RPMI7951 (cell line): Measurements from ENCODE around the gene SGTB. TPM values are rescaled to one million over a fixed set of nuclear protein-coding genes. Genes with fewer than 3 reads are reported as not detected.
A peak's percentile ranks its signal among the peaks of the same experiment; 100 is the strongest.
"Not testable (repeated sequence)": the region's sequence is repeated elsewhere in the genome, so short reads cannot be mapped to it uniquely, and the experiment has no call there.

Source experiments
- DNase-seq: peaks from one replicate; pipeline ENCODE4 v3.0.0-alpha.2; 2012; ENCODE audit warnings: low read depth
- total RNA-seq: library from RNA; depleted of rRNA; stranded (reverse); fragments of >200 nt; shearing (Covaris generic); gene quantifications from 2 replicates; pipeline ENCODE4 v1.2.3, GENCODE V29; 2014

SGTB gene
- total RNA-seq, 1 experiment from 2014 or later: 9.0 TPM

- DNase-seq: not testable (repeated sequence)
Observed at GRCh38 chr5:65734196-65734775, 12.4 kb upstream of the SGTB start.

DNA sequence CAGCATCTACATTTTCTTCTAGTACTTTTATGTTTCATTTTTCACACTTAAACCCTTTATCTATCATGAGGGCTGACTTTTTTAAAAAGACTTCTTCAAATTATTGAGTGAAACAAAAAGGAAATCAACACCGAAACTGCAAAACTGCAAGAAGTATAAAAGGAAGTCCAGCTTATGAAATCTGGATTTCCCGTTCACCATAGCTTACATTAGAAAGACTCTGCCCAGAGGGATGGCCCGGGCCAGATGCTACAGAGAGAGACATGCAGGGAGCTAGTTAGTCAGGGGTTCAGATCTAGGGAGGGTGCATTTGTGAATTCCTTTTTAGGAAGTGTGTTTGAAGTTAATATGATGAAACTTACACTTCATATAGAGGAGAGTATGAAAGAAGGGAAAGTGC, 10.1 kb upstream of the SGTB start:
- not testable (repeated sequence) for DNase-seq

DNA sequence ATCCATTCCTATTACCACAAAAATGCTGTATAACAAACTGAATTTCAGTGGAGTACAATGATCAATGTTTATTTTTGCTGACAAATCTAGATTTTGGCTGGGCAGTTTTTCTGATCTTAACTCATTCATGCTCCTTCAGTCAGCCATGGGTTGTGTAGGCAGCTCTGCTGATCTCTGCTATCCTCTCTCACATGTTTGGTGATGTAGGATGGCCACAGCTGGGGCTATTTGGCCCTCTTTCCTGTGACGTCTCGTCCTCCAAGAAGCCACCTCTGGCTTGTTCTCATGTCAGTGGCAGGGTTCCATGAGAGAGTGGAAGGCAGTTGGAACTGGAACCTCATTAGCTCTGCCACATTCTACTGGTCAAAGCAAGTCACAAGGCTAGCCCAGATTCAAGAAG, 9.0 kb upstream of the SGTB start:
- no peak for DNase-seq

DNA sequence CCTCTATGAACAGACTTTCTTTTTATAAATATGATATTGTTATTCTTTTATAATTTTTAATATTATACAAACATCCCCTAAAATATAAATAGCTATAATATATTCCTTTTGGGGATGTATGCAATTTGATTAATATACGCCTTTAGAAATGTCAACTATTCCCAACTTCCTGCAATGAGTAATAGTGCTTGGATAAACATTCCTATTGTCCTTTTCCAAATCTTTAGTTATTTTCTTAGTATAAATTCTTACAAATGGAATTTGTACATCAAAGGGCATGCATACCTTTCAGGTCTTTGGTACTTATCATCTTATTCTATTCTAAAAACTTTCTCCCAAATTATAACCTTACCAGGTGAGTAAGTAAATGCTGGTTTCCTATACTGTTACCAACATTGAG, 6.3 kb upstream of the SGTB start:
- DNase-seq: no peak

GRCh38 chr5:65727491-65728156, 5.7 kb upstream of the SGTB start:
- DNase-seq: no peak

- DNase-seq: peak; percentile 72
Observed at GRCh38 chr5:65722575-65723403, 880 bp upstream of the SGTB start.

DNA sequence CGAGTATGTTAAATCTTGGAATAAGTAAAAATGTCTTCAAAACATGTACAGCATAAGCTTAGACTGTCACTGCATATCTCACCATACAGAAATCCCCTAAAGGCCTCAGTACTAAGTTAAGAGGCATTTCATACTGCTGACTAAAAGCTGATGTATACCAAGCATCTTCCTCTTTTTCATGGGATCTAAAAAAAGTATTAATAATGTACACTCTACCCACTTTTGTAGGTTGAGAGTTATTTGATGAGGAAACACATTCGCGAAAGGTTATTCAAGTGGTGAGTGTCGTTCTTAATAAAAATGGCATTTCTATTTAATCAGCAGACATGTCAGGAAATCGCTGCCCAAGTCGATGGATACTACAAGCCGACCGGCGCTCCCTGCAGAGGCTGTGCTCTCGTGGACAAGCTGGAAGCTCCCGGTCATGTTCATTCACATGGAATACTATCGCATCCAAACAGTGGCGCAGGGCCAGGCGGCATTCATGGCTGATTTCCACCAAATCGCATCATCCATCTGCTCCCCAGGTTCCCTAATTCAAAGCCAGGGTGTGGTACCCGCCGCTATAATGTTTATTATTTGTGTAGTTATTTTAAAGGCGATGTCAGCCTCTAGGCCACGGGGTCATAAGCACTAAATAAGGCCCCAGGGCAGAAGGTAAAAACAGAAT, 724 bp downstream of the SGTB start:
- peak; percentile 77 for DNase-seq

DNA sequence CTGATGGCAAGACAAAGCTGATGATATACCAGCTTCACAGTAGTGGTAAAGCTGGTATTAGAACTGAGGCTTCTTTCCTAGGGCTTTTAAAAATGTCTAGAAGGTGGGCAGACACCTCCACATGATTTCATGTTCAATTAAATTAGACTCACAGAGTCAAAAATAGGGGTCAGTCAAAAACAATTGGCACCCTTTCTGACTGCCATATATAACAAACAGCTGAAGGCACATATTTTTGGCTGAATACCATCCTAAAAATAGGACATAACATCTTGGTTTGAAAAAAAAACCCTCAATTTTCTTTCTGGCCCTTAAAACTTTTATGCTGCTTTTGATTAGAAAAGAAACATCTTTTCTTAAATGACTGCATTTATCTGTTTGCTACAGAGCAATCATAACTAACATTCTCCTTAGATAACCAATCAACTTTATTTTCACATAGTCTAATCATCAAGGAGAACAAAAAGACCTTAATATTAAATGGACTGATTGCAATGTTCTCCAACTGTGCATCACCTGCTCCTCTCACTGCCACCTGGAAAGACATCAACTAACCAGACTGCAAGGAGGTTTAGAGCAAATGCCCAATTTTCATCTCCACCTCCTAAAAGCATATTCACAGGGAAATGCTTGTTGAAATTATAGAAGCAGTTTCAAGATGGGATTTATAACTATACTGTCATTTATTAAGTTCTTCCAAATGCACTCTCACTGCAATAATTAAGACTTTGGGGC, 3.2 kb downstream of the SGTB start:
- no peak for DNase-seq

DNA sequence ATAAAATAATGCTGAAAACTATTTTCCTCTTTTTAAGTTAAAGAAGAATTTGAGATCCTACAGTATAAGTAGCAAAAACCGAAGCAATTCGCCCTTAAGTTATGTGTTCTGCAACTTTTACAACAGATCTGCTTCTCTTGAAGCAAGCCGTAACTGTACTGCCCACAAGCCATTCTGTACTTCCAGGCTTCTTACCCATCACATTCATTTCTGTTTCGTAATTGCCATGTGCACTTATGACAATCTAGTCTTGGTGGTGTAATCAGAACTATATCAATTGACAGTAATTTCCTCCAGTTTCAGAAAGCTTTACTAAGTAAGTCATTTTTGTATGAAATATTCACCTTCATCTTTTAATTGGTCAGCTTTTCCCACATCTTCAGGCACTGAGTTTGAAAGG, 13.8 kb downstream of the SGTB start:
- DNase-seq: no peak

DNA sequence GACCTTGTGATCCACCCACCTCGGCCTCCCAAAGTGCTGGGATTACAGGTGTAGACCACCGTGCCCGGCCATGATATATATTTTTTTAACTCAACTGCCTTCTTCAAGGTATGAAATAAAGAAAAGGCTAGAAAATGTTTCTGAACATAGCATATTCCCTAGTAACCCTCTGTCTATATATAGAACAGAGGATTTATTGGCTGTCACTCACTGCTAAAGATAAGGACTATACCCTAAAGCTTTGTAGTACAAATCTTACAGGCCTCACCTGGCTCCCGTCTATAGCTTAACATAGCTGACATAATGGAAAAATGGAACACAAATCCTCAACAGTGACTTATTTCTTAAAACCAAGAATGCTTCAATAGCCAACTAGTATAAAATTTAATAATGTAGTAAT, 14.2 kb downstream of the SGTB start:
- DNase-seq: no peak

DNA sequence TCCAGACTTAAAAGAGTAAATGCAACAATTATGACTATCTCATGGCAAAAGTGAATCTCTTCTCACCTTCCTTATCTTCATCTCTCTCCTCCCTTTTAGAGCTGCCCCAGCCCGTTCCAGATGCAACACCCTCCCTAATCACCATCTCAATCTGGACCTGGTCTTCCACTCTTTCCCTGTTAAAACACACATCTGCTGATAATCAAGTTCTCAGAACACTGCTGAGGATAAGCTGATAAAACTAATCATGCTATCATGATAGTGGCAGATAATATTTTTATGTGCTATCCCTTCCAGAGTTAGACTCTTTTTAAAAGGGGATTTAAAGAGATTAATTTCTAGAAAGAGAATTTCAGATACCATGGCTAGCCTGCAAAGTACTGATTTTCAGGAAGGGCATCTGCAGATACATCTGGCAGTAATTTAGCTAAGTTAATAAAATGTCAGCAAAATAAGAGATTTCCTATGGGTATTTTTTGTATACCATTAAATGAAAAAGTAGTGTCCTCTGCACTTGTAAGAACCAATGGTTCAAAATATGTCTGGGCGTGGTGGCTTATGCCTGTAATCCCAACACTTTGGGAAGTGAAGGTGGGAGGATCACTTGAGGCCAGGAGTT, 17.2 kb downstream of the SGTB start:
- no peak for DNase-seq

GRCh38 chr5:65702036-65702435, 19.9 kb downstream of the SGTB start:
- no peak for DNase-seq

DNA sequence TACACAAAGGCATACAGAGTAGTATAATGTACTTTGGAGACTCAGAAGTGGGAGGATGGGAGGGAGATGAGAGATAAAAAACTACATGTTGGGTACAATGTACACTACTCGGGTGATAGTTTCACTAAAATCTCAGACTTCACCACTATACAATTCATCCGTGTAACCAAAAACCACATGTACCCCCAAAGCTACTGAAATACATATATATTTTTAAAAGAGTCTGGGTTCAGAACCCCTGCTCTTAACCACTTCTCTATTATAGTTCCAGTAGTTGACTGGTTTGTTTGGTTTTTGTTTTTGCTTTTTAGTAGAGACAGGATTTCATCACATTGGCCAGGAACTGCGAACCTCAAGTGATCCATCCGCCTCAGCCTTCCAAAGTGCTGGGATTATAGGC, 22.6 kb downstream of the SGTB start:
- no peak for DNase-seq

- no peak for DNase-seq
Observed at GRCh38 chr5:65696892-65697291, 25.0 kb downstream of the SGTB start.

GRCh38 chr5:65695896-65696295, 26.0 kb downstream of the SGTB start:
- DNase-seq: peak; percentile 6

DNA sequence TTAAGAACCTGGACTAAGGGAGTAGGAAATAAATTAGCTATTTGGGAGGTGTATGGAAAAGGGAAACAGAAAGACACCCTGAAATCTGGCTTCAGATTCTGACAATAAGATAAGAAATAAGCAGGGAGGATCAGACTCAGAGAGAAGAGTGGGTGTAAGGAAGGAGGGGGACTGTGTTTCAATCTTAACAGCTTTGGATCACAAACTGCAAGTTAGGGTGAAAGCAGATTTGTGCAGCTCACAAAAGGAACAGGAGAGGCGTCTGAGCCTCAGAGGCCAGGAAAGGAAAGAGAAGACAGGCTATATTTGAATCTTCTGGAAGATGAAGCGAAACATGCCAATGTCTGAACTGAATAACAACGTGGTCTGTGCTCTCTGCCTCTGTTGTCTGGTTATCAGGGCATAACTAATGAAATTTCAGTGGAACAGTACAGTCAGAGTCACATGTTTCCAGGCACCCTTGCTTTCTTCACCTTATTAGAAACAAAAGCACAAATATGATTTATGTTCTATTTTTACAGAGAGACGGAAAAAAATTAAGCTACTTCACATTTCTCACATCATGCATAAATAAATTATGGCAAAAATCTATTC, 26.6 kb downstream of the SGTB start:
- no peak for DNase-seq

DNA sequence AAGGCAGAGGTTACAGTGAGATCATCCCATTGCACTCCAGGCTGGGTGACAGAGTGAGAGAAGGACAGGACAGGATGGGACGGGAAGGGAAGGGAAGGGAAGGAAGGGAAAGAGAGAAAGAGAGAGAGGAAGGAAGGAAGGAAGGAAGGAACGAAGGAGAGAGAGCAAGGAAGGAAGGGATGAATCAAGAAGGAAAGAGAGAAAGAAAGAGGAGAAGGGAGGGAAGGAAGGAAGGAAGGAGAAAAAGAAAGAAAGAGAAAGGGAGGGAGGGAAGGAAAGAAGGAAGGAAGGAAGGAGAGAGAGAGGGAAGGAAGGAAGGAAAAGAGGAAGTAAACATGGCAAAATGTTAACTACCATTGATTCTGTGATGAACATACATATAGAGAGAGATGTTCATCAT, 28.8 kb downstream of the SGTB start:
- no peak for DNase-seq

DNA sequence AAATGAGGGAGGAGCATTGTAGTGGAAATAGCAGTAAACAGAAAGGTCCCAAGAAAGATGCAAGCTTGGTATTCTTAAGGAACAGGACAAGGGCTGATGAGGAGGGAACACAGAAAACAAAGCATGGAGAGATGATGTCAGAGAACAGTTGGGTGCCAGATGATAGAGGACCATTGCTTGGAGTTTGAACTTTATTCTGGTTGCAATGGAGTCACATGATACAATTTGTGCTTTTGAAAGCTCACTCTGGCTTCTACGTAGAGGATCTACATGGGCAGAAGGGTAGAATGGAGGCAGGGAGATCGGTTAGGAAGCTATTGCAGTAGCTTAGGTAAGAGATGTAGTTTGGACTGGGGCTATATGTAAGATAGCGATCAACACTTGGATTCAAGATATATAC, 39.8 kb downstream of the SGTB start:
- no peak for DNase-seq

GRCh38 chr5:65676056-65676455, 45.9 kb downstream of the SGTB start:
- not testable (repeated sequence) for DNase-seq

DNA sequence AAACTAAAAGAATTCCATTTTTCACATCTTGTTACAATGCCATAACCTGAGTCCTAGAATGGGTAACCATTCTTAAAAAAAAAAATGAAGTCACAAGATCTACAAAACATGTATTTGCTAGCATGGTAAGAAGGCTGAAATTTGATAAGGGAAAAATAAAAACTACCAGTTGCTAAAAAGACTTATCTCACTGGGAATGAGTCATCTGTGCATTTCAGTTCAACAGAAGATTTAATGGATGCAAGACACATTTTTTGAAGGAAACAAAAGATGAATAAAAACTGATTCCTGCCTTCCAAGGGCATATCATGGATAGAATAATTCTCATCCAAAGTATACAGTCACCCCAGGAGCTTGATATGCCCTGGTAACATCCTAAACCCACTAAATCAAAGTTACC, 47.2 kb downstream of the SGTB start:
- no peak for DNase-seq

DNA sequence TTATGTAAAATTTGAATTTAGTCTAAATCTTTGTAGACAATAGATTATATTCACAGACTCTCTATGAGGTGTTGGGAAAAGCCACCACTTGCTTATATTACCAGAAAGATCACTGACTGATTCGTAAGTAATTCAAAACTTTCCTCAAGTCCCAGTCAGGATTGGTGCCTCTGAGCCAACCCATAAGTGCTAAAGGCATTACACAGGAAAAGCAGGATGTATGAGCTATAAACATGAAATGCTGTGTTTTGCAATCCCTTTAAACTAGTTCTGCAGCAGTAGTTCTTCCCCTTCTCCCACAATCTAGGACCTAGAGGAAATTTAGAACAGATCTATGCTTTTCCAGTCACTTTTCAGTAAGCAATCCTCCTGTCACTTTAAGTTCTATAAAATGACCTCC, 49.1 kb downstream of the SGTB start:
- DNase-seq: no peak
